Stomach (tissue), 4 donors: ENCODE results near the gene TXNL1.

Experiments used
- CTCF ChIP-seq, 7 experiments: fragments of 450-650 bp in 4 of 7; fragments of 200-600 bp in 3 of 7; sonication (generic) in 3 of 7; IDR thresholded peaks; one replicate each; pipeline ENCODE4 v1.5.1; 2016 to 2019; ENCODE audit warnings: antibody characterized with exemption in 7 of 7, control low read depth in 2 of 7, mild to moderate bottlenecking in 1 of 7
- EP300 ChIP-seq: sonication (generic); formaldehyde crosslinking; IDR thresholded peaks from one replicate; pipeline ENCODE4 v1.6.1; 2017; ENCODE audit warnings: antibody characterized with exemption
- POLR2A ChIP-seq, 4 donors: fragments of 450-650 bp; IDR thresholded peaks; one replicate each; pipeline ENCODE4 v1.6.1; 2016; ENCODE audit warnings: antibody characterized with exemption in 4 of 4, control low read depth in 2 of 4, mild to moderate bottlenecking in 1 of 4, moderate library complexity in 1 of 4
- POLR2AphosphoS5 ChIP-seq, 3 donors: sonication (generic); formaldehyde crosslinking; IDR thresholded peaks; one replicate each; pipeline ENCODE4 v1.6.1; 2016; ENCODE audit warnings: antibody characterized with exemption in 3 of 3

- no peak for TF ChIP-seq POLR2AphosphoS5 (IDR thresholded peaks at IDR 0.05)
- TF ChIP-seq CTCF (IDR thresholded peaks at IDR 0.05) = no peak
- TF ChIP-seq POLR2A (IDR thresholded peaks at IDR 0.05) = no peak
- no peak for TF ChIP-seq EP300
Observed at GRCh38 chr18:56643381-56643780, 5.0 kb upstream of the TXNL1 start.
